Activated CD4-positive, alpha-beta T cell treated with anti-CD3 and anti-CD28 coated beads, Interleukin-2, amount 50 U/mL, for 4 hours (primary cell): ENCODE measurements around the gene WDR70.
"Not testable (repeated sequence)": the region's sequence is repeated elsewhere in the genome, so short reads cannot be mapped to it uniquely, and the experiment has no call there.

Experiments
- DNase-seq, 2 experiments: peaks; one replicate each; pipeline ENCODE4 v3.0.0-alpha.2; 2020

The WDR70 gene

GRCh38 chr5:37379100-37379628 lies at the start of gene WDR70:
TSS of gene WDR70 (plus strand) at chr5:37379318. CDS start at chr5:37379368, 50 bp downstream.
- DNase-seq: peak; percentile 73

GRCh38 chr5:37334754-37335153 lies 44.4 kb upstream of the WDR70 start:
- DNase-seq: not testable (repeated sequence)

GRCh38 chr5:37342741-37343140 lies 36.4 kb upstream of the WDR70 start:
- DNase-seq: not testable (repeated sequence)

- no peak for DNase-seq
Measured at GRCh38 chr5:37355161-37355560, 24.0 kb upstream of the WDR70 start.

GRCh38 chr5:37370550-37370863 lies 8.6 kb upstream of the WDR70 start:
- no peak for DNase-seq

- peak; percentile 85 to 87 for DNase-seq
Measured at GRCh38 chr5:37370864-37371726, 8.0 kb upstream of the WDR70 start, which contains the start of gene NUP155. TSS of gene NUP155 (minus strand) at chr5:37371106. CDS start at chr5:37370977, 129 bp downstream.

GRCh38 chr5:37375091-37375490 lies 4.0 kb upstream of the WDR70 start:
- no peak for DNase-seq

- not testable (repeated sequence) for DNase-seq
Measured at GRCh38 chr5:37378066-37378465, 1.1 kb upstream of the WDR70 start.

GRCh38 chr5:37391591-37391990 lies 12.5 kb downstream of the WDR70 start:
- DNase-seq: no peak

GRCh38 chr5:37396352-37396751 lies 17.2 kb downstream of the WDR70 start:
- DNase-seq: no peak

GRCh38 chr5:37400501-37400900 lies 21.4 kb downstream of the WDR70 start:
- DNase-seq: no peak

GRCh38 chr5:37412515-37412914 lies 33.4 kb downstream of the WDR70 start:
- DNase-seq: no peak

- DNase-seq: not testable (repeated sequence)
Measured at GRCh38 chr5:37415456-37415855, 36.3 kb downstream of the WDR70 start.

- no peak for DNase-seq
Measured at GRCh38 chr5:37417347-37417746, 38.2 kb downstream of the WDR70 start.

GRCh38 chr5:37424441-37424840 lies 45.3 kb downstream of the WDR70 start:
- no peak for DNase-seq

GRCh38 chr5:37428044-37428443 lies 48.9 kb downstream of the WDR70 start:
- DNase-seq: no peak

GRCh38 chr5:37435261-37435660 lies 56.1 kb downstream of the WDR70 start:
- DNase-seq: no peak

- no peak for DNase-seq
Measured at GRCh38 chr5:37436146-37436934, 57.2 kb downstream of the WDR70 start.

- no peak for DNase-seq
Measured at GRCh38 chr5:37437711-37438110, 58.6 kb downstream of the WDR70 start.

GRCh38 chr5:37445783-37446182 lies 66.7 kb downstream of the WDR70 start:
- not testable (repeated sequence) for DNase-seq

- DNase-seq: no peak
Measured at GRCh38 chr5:37448941-37449340, 69.8 kb downstream of the WDR70 start.

GRCh38 chr5:37451991-37452390 lies 72.9 kb downstream of the WDR70 start:
- not testable (repeated sequence) for DNase-seq

GRCh38 chr5:37453252-37453651 lies 74.1 kb downstream of the WDR70 start:
- not testable (repeated sequence) for DNase-seq
